Thyroid gland (tissue), 4 donors: ENCODE measurements around the gene PLEKHJ1. TPM values are rescaled to one million over a fixed set of nuclear protein-coding genes. Genes with fewer than 3 reads are reported as not detected.
A peak's percentile ranks its signal among the peaks of the same experiment; 100 is the strongest.

Experiments used
- DNase-seq, 2 donors: peaks; one replicate each; pipeline ENCODE4 v3.0.0-alpha.2; 2019
- H3K27ac ChIP-seq, 3 donors: fragments of 200-600 bp; sonication (generic); 1 replicate in 2 of 3; 2 replicates in 1 of 3; pipeline ENCODE4 v1.5.1; 2016 to 2019; ENCODE audit warnings: mild to moderate bottlenecking in 1 of 3, moderate library complexity in 1 of 3
- H3K27me3 ChIP-seq: fragments of 200-600 bp; sonication (generic); one replicate; pipeline ENCODE4 v1.5.1; 2019
- H3K36me3 ChIP-seq, 2 donors: fragments of 200-600 bp; sonication (generic); one replicate each; pipeline ENCODE4 v1.5.1; 2016 to 2019
- H3K4me1 ChIP-seq, 2 donors: fragments of 200-600 bp; sonication (generic); one replicate each; pipeline ENCODE4 v1.5.1; 2017 to 2019
- H3K4me3 ChIP-seq, 3 donors: fragments of 200-600 bp; sonication (generic); replicated peaks in 1 of 3; 1 replicate in 2 of 3; 2 replicates in 1 of 3; pipeline ENCODE4 v1.5.1; 2016; ENCODE audit warnings: mild to moderate bottlenecking in 1 of 3
- H3K9me3 ChIP-seq: fragments of 200-600 bp; sonication (generic); one replicate; pipeline ENCODE4 v1.5.1; 2017
- POLR2A ChIP-seq, 2 donors: fragments of 450-650 bp; IDR thresholded peaks; one replicate each; pipeline ENCODE4 v1.6.1; 2017; ENCODE audit warnings: antibody characterized with exemption in 2 of 2, mild to moderate bottlenecking in 2 of 2, moderate library complexity in 1 of 2
- WGBS, 2 donors: methylation state at CpG; one replicate each; pipeline ENCODE4 v1.1.5; 2017; 5-methylcytosine and 5-hydroxymethylcytosine counted together
- intact Hi-C: fragments of 100-400 bp; cut with DNase I; formaldehyde crosslinking; loops from one replicate; pipeline ENCODE4 v1.15.1; 2023
- total RNA-seq, 4 donors: library from RNA; depleted of rRNA; stranded (reverse); fragments of >200 nt; gene quantifications; one replicate each; pipeline ENCODE4 v1.2.3, GENCODE V29; 2016
- TF ChIP-seq, protein P1 (sequence below), 6 experiments: fragments of 200-600 bp in 3 of 6; fragments of 450-650 bp in 3 of 6; sonication (generic) in 3 of 6; IDR thresholded peaks; one replicate each; pipeline ENCODE4 v1.5.1; 2016 to 2019; ENCODE audit warnings: antibody characterized with exemption in 6 of 6, mild to moderate bottlenecking in 2 of 6, inconsistent platforms in 1 of 6, moderate library complexity in 1 of 6

The PLEKHJ1 gene
- total RNA-seq, 4 donors from 2014 or later = 86.7 to 179 (median 131) TPM

DNA sequence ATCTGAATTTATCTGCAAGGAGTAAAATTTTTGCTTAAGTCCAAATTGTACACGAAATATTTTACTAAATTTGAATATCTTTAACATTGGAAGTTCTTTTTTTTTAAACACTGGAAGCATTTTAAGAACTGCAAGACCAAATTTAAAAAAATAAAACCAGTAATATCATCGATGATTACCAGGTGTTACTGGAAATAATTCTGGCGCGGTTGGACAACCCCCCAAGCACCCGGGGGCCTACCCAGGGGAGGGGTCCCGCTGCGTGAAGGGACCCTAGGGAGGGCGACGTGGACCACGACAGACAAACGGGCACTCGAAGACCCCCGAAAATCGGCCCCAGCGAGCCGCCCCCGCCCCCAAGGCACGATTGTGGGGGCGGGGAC, 32.7 kb upstream of the PLEKHJ1 start:
- Histone ChIP-seq H3K9me3 (no peaks in the 10 kb centered on the region), H3K4me1 (peaks cover 16 to 45% of the 10 kb centered on the region in 2 donors), H3K36me3 (peaks cover 13 to 24% of the 10 kb centered on the region in 2 donors), H3K4me3 (peak overlapping the region in 2 of 3 donors; percentile 43 to 100), H3K27me3 (no peaks in the 10 kb centered on the region), H3K27ac (peak overlapping the region; percentile 14 to 76 (median 66))
- no peak for DNase-seq
- 2% methylated on average over 13 to 14 of the region's 19 CpGs for WGBS, 2 donors
- TF ChIP-seq, protein P1, sequence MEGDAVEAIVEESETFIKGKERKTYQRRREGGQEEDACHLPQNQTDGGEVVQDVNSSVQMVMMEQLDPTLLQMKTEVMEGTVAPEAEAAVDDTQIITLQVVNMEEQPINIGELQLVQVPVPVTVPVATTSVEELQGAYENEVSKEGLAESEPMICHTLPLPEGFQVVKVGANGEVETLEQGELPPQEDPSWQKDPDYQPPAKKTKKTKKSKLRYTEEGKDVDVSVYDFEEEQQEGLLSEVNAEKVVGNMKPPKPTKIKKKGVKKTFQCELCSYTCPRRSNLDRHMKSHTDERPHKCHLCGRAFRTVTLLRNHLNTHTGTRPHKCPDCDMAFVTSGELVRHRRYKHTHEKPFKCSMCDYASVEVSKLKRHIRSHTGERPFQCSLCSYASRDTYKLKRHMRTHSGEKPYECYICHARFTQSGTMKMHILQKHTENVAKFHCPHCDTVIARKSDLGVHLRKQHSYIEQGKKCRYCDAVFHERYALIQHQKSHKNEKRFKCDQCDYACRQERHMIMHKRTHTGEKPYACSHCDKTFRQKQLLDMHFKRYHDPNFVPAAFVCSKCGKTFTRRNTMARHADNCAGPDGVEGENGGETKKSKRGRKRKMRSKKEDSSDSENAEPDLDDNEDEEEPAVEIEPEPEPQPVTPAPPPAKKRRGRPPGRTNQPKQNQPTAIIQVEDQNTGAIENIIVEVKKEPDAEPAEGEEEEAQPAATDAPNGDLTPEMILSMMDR (IDR thresholded peaks at IDR 0.05) = no peak
- TF ChIP-seq POLR2A (IDR thresholded peaks at IDR 0.05) = no peak
- intact Hi-C loops = no loop called here

DNA sequence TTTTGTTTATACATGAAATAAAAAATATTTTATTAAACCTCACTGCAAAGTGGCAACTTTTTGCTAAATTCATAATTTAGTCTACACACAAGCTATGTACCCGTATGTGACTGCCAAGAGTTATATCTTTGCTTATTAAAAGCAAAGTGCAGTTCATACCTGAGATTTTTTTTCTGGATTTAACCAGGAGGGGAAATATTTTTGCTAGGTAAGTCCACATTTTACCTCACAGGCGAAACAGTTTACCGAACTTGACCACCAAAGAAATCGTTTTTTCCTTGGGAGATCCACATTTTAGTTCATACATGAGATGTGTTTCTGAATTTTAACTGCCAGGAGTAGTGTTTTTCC, 32.3 kb upstream of the PLEKHJ1 start:
- no peak for DNase-seq
- H3K27me3 ChIP-seq = no peaks in the 10 kb centered on the region
- 68 to 73% methylated on average over 4 of the region's 4 CpGs for WGBS, 2 donors
- peaks cover 13 to 24% of the 10 kb centered on the region in 2 donors for H3K36me3 ChIP-seq
- intact Hi-C loops = no loop called here
- H3K4me3 ChIP-seq = no peak overlapping the region
- peaks cover 16 to 41% of the 10 kb centered on the region in 2 donors for H3K4me1 ChIP-seq
- H3K27ac ChIP-seq = peak overlapping the region; percentile 14 to 76 (median 66)
- no peaks in the 10 kb centered on the region for H3K9me3 ChIP-seq
- TF ChIP-seq, protein P1 (IDR thresholded peaks at IDR 0.05) = no peak
- no peak for TF ChIP-seq POLR2A (IDR thresholded peaks at IDR 0.05)

DNA sequence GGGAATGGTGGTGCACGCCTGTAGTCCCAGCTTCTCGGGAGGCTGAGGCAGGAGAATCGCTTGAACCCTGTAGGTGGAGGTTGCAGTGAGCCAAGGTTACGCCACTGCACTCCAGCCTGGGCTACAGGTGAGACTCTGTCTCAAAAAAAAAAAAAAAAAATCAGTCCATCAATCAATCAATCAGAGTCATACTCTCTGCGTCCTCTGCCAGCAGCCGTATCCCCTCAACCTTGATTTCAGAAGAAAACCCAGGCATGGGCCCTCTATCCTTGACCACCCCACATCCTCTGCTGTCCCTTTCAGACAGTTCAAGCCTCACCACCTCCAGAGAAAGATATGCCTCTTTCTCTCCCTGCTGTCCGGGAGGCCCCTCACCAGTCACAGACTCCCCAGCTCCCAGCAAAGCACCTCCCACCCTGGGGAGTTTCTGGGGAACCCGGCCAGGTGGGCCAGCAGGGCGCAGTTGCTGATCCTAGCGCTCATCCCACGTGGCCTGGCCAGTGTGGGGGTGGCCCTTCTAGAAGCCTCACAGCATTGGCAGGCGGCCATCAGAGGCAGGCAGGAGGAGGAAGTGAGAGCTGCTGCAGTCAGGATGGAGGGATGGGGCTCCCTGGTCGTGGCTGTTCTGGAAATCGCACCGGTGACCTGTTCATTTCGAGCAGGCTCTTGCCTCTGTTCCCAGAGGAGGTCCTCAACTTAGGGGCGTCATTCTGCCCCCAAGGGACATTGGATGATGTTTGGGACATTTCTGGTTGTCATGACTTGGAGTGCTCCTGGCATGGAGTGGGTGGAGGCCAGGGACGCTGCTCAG, 30.3 kb upstream of the PLEKHJ1 start:
- no peak overlapping the region for H3K4me3 ChIP-seq

DNA sequence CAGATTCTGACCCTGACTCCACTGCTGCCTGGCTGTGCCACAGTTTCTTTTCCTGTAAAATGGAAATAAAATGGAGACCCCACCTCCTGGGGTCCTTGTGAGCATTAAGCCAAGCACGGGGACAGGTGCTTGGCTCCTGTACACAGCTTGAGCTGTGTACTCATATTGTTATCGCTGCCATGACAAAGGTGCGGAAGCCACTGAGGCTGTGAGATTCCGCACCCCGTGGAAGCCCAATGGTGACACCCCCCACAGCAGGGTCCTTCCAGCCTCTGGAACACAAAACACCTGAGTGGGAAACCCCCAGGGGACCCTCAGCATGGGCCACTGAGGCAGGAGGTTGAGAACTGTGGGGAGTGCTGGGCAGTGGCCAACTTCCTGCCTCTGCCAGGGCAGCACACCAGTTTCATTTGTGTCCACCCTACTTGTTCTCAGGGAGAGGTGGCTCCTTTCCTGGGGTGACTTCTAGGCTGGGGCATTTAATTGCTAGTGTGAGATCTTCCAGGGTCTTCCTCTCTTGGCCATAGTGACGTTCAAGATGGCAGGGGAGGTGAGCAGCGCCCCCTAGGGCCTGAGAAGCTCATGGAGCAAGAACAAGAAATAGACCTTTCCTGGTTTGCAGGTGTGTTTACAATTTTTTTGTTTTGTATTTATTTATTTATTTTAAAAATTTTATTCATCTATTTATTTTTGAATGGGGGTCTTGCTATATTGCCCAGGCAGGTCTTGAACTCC, 25.5 kb upstream of the PLEKHJ1 start:
- Histone ChIP-seq H3K4me1 (peaks cover 2 to 4% of the 10 kb centered on the region in 2 donors), H3K36me3 (no peaks in the 10 kb centered on the region), H3K27ac (no peak overlapping the region), H3K27me3 (no peaks in the 10 kb centered on the region), H3K4me3 (no peak overlapping the region), H3K9me3 (no peaks in the 10 kb centered on the region)
- intact Hi-C loops = no loop called here
- no peak for DNase-seq
- WGBS, 2 donors = 62 to 65% methylated on average over 5 to 7 of the region's 7 CpGs
- TF ChIP-seq, protein P1 (IDR thresholded peaks at IDR 0.05) = peak in 5 of 6 experiments; percentile 5 to 45 (median 17)
- no peak for TF ChIP-seq POLR2A (IDR thresholded peaks at IDR 0.05)

More for the DNA sequence above, 30.3 kb upstream of the PLEKHJ1 start:
- intact Hi-C loops = no loop called here
- Histone ChIP-seq H3K4me1 (peaks cover 13 to 22% of the 10 kb centered on the region in 2 donors), H3K27me3 (no peaks in the 10 kb centered on the region), H3K36me3 (peaks cover 0 to 6% of the 10 kb centered on the region in 2 donors), H3K9me3 (no peaks in the 10 kb centered on the region), H3K27ac (peak overlapping the region in 2 of 3 donors; percentile 63 to 67)
- WGBS, 2 donors = 45 to 50% methylated on average over 15 to 16 of the region's 18 CpGs
- DNase-seq = peak; percentile 74 to 76
- TF ChIP-seq POLR2A (IDR thresholded peaks at IDR 0.05) = peak in 1 of 2 donors; percentile 23
- TF ChIP-seq, protein P1 (IDR thresholded peaks at IDR 0.05) = no peak
